ENCODE results near the gene DOCK6.

DNA sequence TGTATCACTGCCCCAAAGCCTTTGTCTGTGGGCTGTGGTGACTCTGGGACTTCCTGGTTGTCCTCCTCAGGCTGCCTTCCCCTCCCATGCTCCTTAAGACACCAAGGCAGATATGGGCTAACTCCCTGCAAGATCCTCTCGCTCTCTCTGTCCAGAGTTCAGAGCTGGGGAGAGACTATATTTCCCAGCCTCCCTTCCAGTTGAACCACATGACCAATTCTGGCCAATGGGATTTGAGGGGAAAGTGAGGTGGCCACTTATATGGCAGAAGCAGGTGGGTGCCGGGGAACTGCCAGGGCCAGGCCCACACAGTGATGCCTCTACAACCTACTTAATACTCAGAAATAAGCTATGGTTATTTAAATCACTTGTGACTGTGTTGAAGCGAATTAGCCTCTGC, 39.1 kb downstream of the DOCK6 start:
- no peak for TF ChIP-seq ZNF8 (CRISPR knock-in tag; IDR thresholded peaks at IDR 0.05)
- TF ChIP-seq ZFP3 (CRISPR knock-in tag; IDR thresholded peaks at IDR 0.05), result no peak
- no peak for TF ChIP-seq ZNF565 (CRISPR knock-in tag; conservative IDR thresholded peaks at IDR 0.05; ENCODE audit: low read depth)
- no peak for TF ChIP-seq ESRRG (CRISPR knock-in tag; IDR thresholded peaks at IDR 0.05)
- TF ChIP-seq ZFP30 (CRISPR knock-in tag; IDR thresholded peaks at IDR 0.05), result no peak
- no peak for TF ChIP-seq ARNTL (CRISPR knock-in tag; IDR thresholded peaks at IDR 0.05; ENCODE audit: borderline replicate concordance, low read depth)
- TF ChIP-seq, protein P1, sequence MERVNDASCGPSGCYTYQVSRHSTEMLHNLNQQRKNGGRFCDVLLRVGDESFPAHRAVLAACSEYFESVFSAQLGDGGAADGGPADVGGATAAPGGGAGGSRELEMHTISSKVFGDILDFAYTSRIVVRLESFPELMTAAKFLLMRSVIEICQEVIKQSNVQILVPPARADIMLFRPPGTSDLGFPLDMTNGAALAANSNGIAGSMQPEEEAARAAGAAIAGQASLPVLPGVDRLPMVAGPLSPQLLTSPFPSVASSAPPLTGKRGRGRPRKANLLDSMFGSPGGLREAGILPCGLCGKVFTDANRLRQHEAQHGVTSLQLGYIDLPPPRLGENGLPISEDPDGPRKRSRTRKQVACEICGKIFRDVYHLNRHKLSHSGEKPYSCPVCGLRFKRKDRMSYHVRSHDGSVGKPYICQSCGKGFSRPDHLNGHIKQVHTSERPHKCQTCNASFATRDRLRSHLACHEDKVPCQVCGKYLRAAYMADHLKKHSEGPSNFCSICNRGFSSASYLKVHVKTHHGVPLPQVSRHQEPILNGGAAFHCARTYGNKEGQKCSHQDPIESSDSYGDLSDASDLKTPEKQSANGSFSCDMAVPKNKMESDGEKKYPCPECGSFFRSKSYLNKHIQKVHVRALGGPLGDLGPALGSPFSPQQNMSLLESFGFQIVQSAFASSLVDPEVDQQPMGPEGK (CRISPR knock-in tag; IDR thresholded peaks at IDR 0.05; ENCODE audit: borderline replicate concordance), result no peak
- TF ChIP-seq ZC3H10 (CRISPR knock-in tag; IDR thresholded peaks at IDR 0.05), result no peak
- TF ChIP-seq SNAI2 (CRISPR knock-in tag; IDR thresholded peaks at IDR 0.05), result no peak
- no peak for TF ChIP-seq ISL1 (CRISPR knock-in tag; IDR thresholded peaks at IDR 0.05)
- TF ChIP-seq, protein P2, sequence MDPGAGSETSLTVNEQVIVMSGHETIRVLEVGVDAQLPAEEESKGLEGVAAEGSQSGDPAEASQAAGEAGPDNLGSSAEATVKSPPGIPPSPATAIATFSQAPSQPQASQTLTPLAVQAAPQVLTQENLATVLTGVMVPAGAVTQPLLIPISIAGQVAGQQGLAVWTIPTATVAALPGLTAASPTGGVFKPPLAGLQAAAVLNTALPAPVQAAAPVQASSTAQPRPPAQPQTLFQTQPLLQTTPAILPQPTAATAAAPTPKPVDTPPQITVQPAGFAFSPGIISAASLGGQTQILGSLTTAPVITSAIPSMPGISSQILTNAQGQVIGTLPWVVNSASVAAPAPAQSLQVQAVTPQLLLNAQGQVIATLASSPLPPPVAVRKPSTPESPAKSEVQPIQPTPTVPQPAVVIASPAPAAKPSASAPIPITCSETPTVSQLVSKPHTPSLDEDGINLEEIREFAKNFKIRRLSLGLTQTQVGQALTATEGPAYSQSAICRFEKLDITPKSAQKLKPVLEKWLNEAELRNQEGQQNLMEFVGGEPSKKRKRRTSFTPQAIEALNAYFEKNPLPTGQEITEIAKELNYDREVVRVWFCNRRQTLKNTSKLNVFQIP (CRISPR knock-in tag; IDR thresholded peaks at IDR 0.05; ENCODE audit: borderline replicate concordance, low read depth), result no peak
- TF ChIP-seq, protein P3, sequence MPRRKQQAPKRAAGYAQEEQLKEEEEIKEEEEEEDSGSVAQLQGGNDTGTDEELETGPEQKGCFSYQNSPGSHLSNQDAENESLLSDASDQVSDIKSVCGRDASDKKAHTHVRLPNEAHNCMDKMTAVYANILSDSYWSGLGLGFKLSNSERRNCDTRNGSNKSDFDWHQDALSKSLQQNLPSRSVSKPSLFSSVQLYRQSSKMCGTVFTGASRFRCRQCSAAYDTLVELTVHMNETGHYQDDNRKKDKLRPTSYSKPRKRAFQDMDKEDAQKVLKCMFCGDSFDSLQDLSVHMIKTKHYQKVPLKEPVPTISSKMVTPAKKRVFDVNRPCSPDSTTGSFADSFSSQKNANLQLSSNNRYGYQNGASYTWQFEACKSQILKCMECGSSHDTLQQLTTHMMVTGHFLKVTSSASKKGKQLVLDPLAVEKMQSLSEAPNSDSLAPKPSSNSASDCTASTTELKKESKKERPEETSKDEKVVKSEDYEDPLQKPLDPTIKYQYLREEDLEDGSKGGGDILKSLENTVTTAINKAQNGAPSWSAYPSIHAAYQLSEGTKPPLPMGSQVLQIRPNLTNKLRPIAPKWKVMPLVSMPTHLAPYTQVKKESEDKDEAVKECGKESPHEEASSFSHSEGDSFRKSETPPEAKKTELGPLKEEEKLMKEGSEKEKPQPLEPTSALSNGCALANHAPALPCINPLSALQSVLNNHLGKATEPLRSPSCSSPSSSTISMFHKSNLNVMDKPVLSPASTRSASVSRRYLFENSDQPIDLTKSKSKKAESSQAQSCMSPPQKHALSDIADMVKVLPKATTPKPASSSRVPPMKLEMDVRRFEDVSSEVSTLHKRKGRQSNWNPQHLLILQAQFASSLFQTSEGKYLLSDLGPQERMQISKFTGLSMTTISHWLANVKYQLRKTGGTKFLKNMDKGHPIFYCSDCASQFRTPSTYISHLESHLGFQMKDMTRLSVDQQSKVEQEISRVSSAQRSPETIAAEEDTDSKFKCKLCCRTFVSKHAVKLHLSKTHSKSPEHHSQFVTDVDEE (CRISPR knock-in tag; IDR thresholded peaks at IDR 0.05), result no peak
- TF ChIP-seq RARB (CRISPR knock-in tag; IDR thresholded peaks at IDR 0.05), result no peak

All from SK-N-SH treated with all-trans-retinoic acid at 6 μM for 48 hours (cell line).